K562 (cell line): ENCODE results near the gene UBE2G2. TPM values are rescaled to one million over a fixed set of nuclear protein-coding genes. Genes with fewer than 3 reads are reported as not detected.

Experiments used
- ATAC-seq: fragments of 200-7000 bp; cut with Tn5 transposase; 3 replicates; pipeline ENCODE4 v1.9.1; 2020; ENCODE audit warnings: moderate library complexity
- BruUV-seq: library from RNA; stranded (reverse); fragments of 400-500 nt; replicated peaks from 2 replicates; lab custom pipeline; 2021; lab: Mats Ljungman, UMichigan
- CTCF ChIA-PET: fragments of 300-600 bp; formaldehyde crosslinking; extraction: SDS; loops from one replicate; lab custom pipeline; 2021; ENCODE audit warnings: low intra/inter-chr PET ratio; lab: Yijun Ruan, JAX
- POLR2A ChIA-PET: fragments of 300-600, 350-650 bp; sonication (Branson Sonifier 250); formaldehyde crosslinking; extraction: SDS; loops from one replicate; lab custom pipeline; 2021; ENCODE audit warnings: antibody characterized with exemption, inconsistent platforms; lab: Yijun Ruan, JAX
- DNase-seq, 4 experiments: peaks; one replicate each; pipeline versions ENCODE4 v3.0.0 to v3.0.0-alpha.2; 2011 to 2018; ENCODE audit warnings: low spot score in 3 of 4, mixed read lengths in 3 of 4; ENCODE audit errors: extremely low read depth in 1 of 4
- FAIRE-seq: peaks from 2 replicates; lab custom pipeline; 2011; peaks lifted over from hg19 to GRCh38; lab: Jason Lieb, UNC
- H2AFZ ChIP-seq: 2 replicates; pipeline ENCODE4 v1.6.0; 2011; ENCODE audit warnings: low read depth, low read length, control low read depth, inconsistent platforms
- H3K27ac ChIP-seq: fragments of 200-600 bp; 3 replicates; pipeline ENCODE4 v1.8.0; 2011; ENCODE audit warnings: low read depth, mild to moderate bottlenecking, control low read depth, inconsistent platforms, low read length, moderate library complexity, mixed read lengths; ENCODE audit errors: extremely low read depth
- H3K27me3 ChIP-seq, 2 experiments: fragments of 300-600 bp in 1 of 2; 2 replicates in 1 of 2; 3 replicates in 1 of 2; pipeline versions ENCODE4 v1.6.0 to v1.8.0; 2011; ENCODE audit warnings: inconsistent platforms in 2 of 2, low read length in 2 of 2, mild to moderate bottlenecking in 1 of 2, mixed read lengths in 1 of 2, moderate library complexity in 1 of 2; ENCODE audit not compliant: control insufficient read depth in 2 of 2, insufficient read depth in 2 of 2
- H3K36me3 ChIP-seq: fragments of 300-600 bp; 3 replicates; pipeline ENCODE4 v1.8.0; 2011; ENCODE audit warnings: mild to moderate bottlenecking, low read length, inconsistent platforms; ENCODE audit not compliant: control insufficient read depth, insufficient read depth
- H3K4me1 ChIP-seq, 2 experiments: fragments of 200-600 bp in 1 of 2; replicated peaks in 1 of 2; 2 replicates in 1 of 2; 3 replicates in 1 of 2; pipeline versions ENCODE4 v1.5.1 to v1.8.0; 2011; ENCODE audit warnings: inconsistent platforms in 2 of 2, low read length in 2 of 2, mild to moderate bottlenecking in 1 of 2, mixed read lengths in 1 of 2, moderate library complexity in 1 of 2; ENCODE audit not compliant: control insufficient read depth in 2 of 2, insufficient read depth in 2 of 2
- H3K4me2 ChIP-seq: 2 replicates; pipeline ENCODE4 v1.6.1; 2011; ENCODE audit warnings: low read length, control low read depth, inconsistent platforms, mixed read lengths; ENCODE audit not compliant: insufficient read depth
- H3K4me3 ChIP-seq: fragments of 200-600 bp; sonication (generic), shearing (Covaris generic); 2 replicates; pipeline ENCODE4 v1.5.1; 2016; ENCODE audit warnings: control low read depth, inconsistent platforms
- H3K79me2 ChIP-seq: fragments of 200-600 bp; 3 replicates; pipeline ENCODE4 v1.8.0; 2011; ENCODE audit warnings: low read length, inconsistent platforms; ENCODE audit not compliant: control insufficient read depth, insufficient read depth
- H3K9ac ChIP-seq, 2 experiments: 2 replicates each; pipeline versions ENCODE4 v1.6.0 to v1.6.1; 2011; ENCODE audit warnings: low read depth in 2 of 2, low read length in 2 of 2, control low read depth in 1 of 2, inconsistent platforms in 1 of 2, mild to moderate bottlenecking in 1 of 2, mixed read lengths in 1 of 2; ENCODE audit not compliant: insufficient read depth in 1 of 2
- H3K9me1 ChIP-seq: one replicate; pipeline ENCODE4 v1.6.0; 2011; ENCODE audit warnings: inconsistent platforms, mild to moderate bottlenecking, low read length, moderate library complexity; ENCODE audit not compliant: control insufficient read depth, insufficient read depth
- H3K9me3 ChIP-seq: replicated peaks from 2 replicates; pipeline ENCODE4 v1.5.1; 2011; ENCODE audit warnings: low read depth, low read length, inconsistent platforms; ENCODE audit not compliant: control insufficient read depth, insufficient read depth
- H4K20me1 ChIP-seq: replicated peaks from 2 replicates; pipeline ENCODE4 v1.6.1; 2011; ENCODE audit warnings: low read length, inconsistent platforms, mixed read lengths; ENCODE audit not compliant: control insufficient read depth, insufficient read depth
- BRD4 ChIP-seq: fragments of 200-600 bp; sonication (generic); IDR thresholded peaks from 2 replicates; pipeline ENCODE4 v1.6.1; 2017; ENCODE audit warnings: inconsistent platforms
- CBX8 ChIP-seq: fragments of 200-600 bp; sonication (generic); IDR thresholded peaks from 2 replicates; pipeline ENCODE4 v1.6.1; 2012; ENCODE audit warnings: borderline replicate concordance, mixed run types, low read depth, mild to moderate bottlenecking, moderate library complexity, mixed read lengths, low read length, control low read depth, inconsistent platforms; ENCODE audit not compliant: poor library complexity, severe bottlenecking; ENCODE audit errors: extremely low read depth
- FUS ChIP-seq: fragments of 200-400 bp; formaldehyde crosslinking; optimal IDR thresholded peaks from 2 replicates; pipeline ENCODE3; 2017; ENCODE audit warnings: low read depth, low read length
- MAFF ChIP-seq: IDR thresholded peaks from 2 replicates; pipeline ENCODE4 v1.6.1; 2012; ENCODE audit warnings: low read length, improper control_type of control experiment
- MYBL2 ChIP-seq, 2 experiments: fragments of 450-650 bp in 1 of 2; sonication (generic) in 1 of 2; formaldehyde crosslinking in 1 of 2; IDR thresholded peaks; 2 replicates each; pipeline versions ENCODE4 v1.6.1 to v1.8.1; 2017 to 2022; ENCODE audit warnings: borderline replicate concordance in 1 of 2, inconsistent platforms in 1 of 2, low read depth in 1 of 2, mild to moderate bottlenecking in 1 of 2, missing genetic modification reagents in 1 of 2, moderate library complexity in 1 of 2
- RBFOX2 ChIP-seq: fragments of 200-400 bp; formaldehyde crosslinking; IDR thresholded peaks from 2 replicates; pipeline ENCODE4 v1.6.1; 2017; ENCODE audit warnings: low read depth, mild to moderate bottlenecking, low read length, moderate library complexity
- SIX5 ChIP-seq, 2 experiments: IDR thresholded peaks; 2 replicates each; pipeline ENCODE4 v1.6.1; 2011; ENCODE audit warnings: low read length in 2 of 2, borderline replicate concordance in 1 of 2, low read depth in 1 of 2, mild to moderate bottlenecking in 1 of 2, moderate library complexity in 1 of 2; ENCODE audit not compliant: insufficient read depth in 1 of 2
- TCF7 ChIP-seq: sonication (generic); IDR thresholded peaks from 2 replicates; pipeline ENCODE4 v1.6.1; 2016; ENCODE audit warnings: antibody characterized with exemption, borderline replicate concordance
- ZBED1 ChIP-seq: IDR thresholded peaks from 2 replicates; pipeline ENCODE4 v1.6.1; 2014
- ZNF717 ChIP-seq: fragments of 250-450 bp; sonication (Bioruptor Pico); IDR thresholded peaks from 2 replicates; pipeline ENCODE4 v1.5.0; 2021
- WGBS: fragments of 100-300 bp; shearing (Covaris generic); methylation state at CpG from one replicate; pipeline ENCODE4 v1.1.6; 2016; ENCODE audit warnings: low coverage, mixed read lengths; ENCODE audit not compliant: insufficient coverage; ENCODE audit errors: missing lambda C conversion rate; 5-methylcytosine and 5-hydroxymethylcytosine counted together
- in situ Hi-C: fragments of 300-500 bp; cut with MboI; formaldehyde crosslinking; loops from 4 replicates; pipeline ENCODE4 v1.15.0; 2018; ENCODE audit warnings: inconsistent platforms, mixed read lengths
- intact Hi-C: fragments of 100-400 bp; cut with micrococcal nuclease; formaldehyde crosslinking; loops from 2 replicates; pipeline ENCODE4 v1.14.2; 2022
- polyA plus RNA-seq, 8 experiments: library from polyadenylated mRNA; depleted of rRNA in 4 of 8; stranded (reverse) in 5 of 8; unstranded in 3 of 8; fragments of >200 nt; fragmentation: Nextera tagmentation in 2 of 8; fragmentation: Illumina TruSeq in 1 of 8; extraction: Ambion mirVana in 2 of 8; extraction: Trizol in 1 of 8; gene quantifications; 2 replicates each; pipeline versions ENCODE4 v1.2.1 to v1.2.3, GENCODE V29; 2011 to 2014; ENCODE audit warnings: inconsistent platforms in 1 of 8, missing spikeins in 1 of 8
- total RNA-seq, 7 experiments: library from RNA; depleted of rRNA in 6 of 7; stranded (reverse); fragments of >200 nt in 6 of 7; fragmentation: Illumina TruSeq in 2 of 7; extraction: Trizol in 2 of 7; gene quantifications; 2 replicates each; pipeline versions ENCODE4 v1.2.1 to v1.2.3, GENCODE V29; 2011 to 2021; ENCODE audit warnings: low replicate concordance in 1 of 7
- TF ChIP-seq, protein P1 (sequence below): sonication (generic); formaldehyde crosslinking; IDR thresholded peaks from 2 replicates; pipeline ENCODE4 v1.9.0; 2022; ENCODE audit warnings: mild to moderate bottlenecking, missing genetic modification reagents
- TF ChIP-seq, protein P2 (sequence below): sonication (generic); formaldehyde crosslinking; IDR thresholded peaks from 2 replicates; pipeline ENCODE4 v1.8.1; 2023; ENCODE audit warnings: mild to moderate bottlenecking, missing genetic modification reagents
- TF ChIP-seq, protein P3 (sequence below): sonication (generic); formaldehyde crosslinking; IDR thresholded peaks from 2 replicates; pipeline ENCODE4 v1.8.1; 2023; ENCODE audit warnings: mild to moderate bottlenecking, missing genetic modification reagents
- TF ChIP-seq, protein P4 (sequence below): fragments of 250-450 bp; sonication (Bioruptor Pico); IDR thresholded peaks from 2 replicates; pipeline ENCODE4 v1.5.0; 2022; ENCODE audit warnings: mild to moderate bottlenecking

Gene UBE2G2
- total and polyA plus RNA-seq, 9 of the 15 experiments (the other 6 are each of a cell fraction or from before 2014, with no cell fraction given): 47.5 to 225 (median 140) TPM

DNA sequence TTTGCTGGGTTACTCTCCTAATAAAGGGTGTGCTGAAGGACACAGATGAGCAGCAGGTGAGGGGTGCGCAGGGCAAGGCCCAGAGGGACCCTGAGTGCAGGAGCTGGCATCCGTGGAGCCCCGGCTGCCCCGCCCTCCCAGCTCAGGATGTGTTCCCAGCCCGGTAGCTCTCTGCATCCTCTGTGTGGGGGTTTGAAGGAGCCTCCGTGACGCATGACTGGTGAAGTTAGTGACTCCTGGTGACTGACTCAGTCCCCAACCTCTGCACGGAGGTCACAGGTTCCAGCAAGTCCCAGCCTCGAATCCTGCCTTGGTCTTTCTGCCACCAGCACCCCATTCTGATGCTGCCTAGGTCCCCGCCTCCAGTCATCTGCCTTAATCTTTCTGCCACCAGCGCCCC, 68.7 kb downstream of the UBE2G2 start:
- H3K27ac ChIP-seq: no peak overlapping the region
- BruUV-seq: no TSS peak
- TF ChIP-seq, protein P1, sequence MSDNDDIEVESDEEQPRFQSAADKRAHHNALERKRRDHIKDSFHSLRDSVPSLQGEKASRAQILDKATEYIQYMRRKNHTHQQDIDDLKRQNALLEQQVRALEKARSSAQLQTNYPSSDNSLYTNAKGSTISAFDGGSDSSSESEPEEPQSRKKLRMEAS: no peak
- TF ChIP-seq RBFOX2 (no peak), SIX5 (IDR thresholded peaks at IDR 0.05; ENCODE audit: borderline replicate concordance in 1 of 2, insufficient read depth in 1 of 2, low read depth in 1 of 2, low read length in 2 of 2) (no peak), ZNF717 (CRISPR knock-in tag) (no peak), MAFF (no peak), MYBL2 (IDR thresholded peaks at IDR 0.05; ENCODE audit: low read depth) (no peak), MYBL2 (CRISPR knock-in tag; IDR thresholded peaks at IDR 0.05; ENCODE audit: borderline replicate concordance) (no peak), BRD4 (no peak), CBX8 (no peak), TCF7 (no peak), FUS (no peak), ZBED1 (no peak)
- TF ChIP-seq, protein P2, sequence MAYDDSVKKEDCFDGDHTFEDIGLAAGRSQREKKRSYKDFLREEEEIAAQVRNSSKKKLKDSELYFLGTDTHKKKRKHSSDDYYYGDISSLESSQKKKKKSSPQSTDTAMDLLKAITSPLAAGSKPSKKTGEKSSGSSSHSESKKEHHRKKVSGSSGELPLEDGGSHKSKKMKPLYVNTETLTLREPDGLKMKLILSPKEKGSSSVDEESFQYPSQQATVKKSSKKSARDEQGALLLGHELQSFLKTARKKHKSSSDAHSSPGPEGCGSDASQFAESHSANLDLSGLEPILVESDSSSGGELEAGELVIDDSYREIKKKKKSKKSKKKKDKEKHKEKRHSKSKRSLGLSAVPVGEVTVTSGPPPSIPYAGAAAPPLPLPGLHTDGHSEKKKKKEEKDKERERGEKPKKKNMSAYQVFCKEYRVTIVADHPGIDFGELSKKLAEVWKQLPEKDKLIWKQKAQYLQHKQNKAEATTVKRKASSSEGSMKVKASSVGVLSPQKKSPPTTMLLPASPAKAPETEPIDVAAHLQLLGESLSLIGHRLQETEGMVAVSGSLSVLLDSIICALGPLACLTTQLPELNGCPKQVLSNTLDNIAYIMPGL: no peak
- TF ChIP-seq, protein P3, sequence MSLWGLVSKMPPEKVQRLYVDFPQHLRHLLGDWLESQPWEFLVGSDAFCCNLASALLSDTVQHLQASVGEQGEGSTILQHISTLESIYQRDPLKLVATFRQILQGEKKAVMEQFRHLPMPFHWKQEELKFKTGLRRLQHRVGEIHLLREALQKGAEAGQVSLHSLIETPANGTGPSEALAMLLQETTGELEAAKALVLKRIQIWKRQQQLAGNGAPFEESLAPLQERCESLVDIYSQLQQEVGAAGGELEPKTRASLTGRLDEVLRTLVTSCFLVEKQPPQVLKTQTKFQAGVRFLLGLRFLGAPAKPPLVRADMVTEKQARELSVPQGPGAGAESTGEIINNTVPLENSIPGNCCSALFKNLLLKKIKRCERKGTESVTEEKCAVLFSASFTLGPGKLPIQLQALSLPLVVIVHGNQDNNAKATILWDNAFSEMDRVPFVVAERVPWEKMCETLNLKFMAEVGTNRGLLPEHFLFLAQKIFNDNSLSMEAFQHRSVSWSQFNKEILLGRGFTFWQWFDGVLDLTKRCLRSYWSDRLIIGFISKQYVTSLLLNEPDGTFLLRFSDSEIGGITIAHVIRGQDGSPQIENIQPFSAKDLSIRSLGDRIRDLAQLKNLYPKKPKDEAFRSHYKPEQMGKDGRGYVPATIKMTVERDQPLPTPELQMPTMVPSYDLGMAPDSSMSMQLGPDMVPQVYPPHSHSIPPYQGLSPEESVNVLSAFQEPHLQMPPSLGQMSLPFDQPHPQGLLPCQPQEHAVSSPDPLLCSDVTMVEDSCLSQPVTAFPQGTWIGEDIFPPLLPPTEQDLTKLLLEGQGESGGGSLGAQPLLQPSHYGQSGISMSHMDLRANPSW (CRISPR knock-in tag): no peak
- TF ChIP-seq, protein P4, sequence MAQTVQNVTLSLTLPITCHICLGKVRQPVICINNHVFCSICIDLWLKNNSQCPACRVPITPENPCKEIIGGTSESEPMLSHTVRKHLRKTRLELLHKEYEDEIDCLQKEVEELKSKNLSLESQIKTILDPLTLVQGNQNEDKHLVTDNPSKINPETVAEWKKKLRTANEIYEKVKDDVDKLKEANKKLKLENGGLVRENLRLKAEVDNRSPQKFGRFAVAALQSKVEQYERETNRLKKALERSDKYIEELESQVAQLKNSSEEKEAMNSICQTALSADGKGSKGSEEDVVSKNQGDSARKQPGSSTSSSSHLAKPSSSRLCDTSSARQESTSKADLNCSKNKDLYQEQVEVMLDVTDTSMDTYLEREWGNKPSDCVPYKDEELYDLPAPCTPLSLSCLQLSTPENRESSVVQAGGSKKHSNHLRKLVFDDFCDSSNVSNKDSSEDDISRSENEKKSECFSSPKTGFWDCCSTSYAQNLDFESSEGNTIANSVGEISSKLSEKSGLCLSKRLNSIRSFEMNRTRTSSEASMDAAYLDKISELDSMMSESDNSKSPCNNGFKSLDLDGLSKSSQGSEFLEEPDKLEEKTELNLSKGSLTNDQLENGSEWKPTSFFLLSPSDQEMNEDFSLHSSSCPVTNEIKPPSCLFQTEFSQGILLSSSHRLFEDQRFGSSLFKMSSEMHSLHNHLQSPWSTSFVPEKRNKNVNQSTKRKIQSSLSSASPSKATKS (CRISPR knock-in tag): no peak

More for the DNA sequence above, 68.7 kb downstream of the UBE2G2 start:
- H2AFZ ChIP-seq: no peak overlapping the region
- no peaks in the 10 kb centered on the region for H3K79me2 ChIP-seq
- peaks cover 7% of the 10 kb centered on the region; the same call in 1 of the 2 replicates for H4K20me1 ChIP-seq
- H3K9ac ChIP-seq: no peak overlapping the region
- ChIA-PET POLR2A (interaction anchor here (1.2 to 2.3 kb wide), 2 partner anchors 12 to 16 kb away, joined by 4 to 7 read pairs; no protein-coding TSS in a partner anchor), CTCF (no interaction called here)
- no peak for FAIRE-seq
- under 1% methylated on average over 11 of the region's 11 CpGs for WGBS
- H3K4me3 ChIP-seq: no peak overlapping the region
- DNase-seq: no peak
- peaks cover 65 to 85% of the 10 kb centered on the region in 2 experiments for H3K27me3 ChIP-seq
- no peaks in the 10 kb centered on the region for H3K36me3 ChIP-seq
- H3K4me1 ChIP-seq: peaks cover 10 to 20% of the 10 kb centered on the region in 2 experiments; a peak in 4 of 5 replicates
- in situ Hi-C loops: no loop called here
- H3K9me3 ChIP-seq: no peaks in the 10 kb centered on the region
- H3K4me2 ChIP-seq: no peak overlapping the region
- intact Hi-C loops: no loop called here
- no peaks in the 10 kb centered on the region for H3K9me1 ChIP-seq
- ATAC-seq: no peak
